Measurements from ENCODE around the gene CAP1.

GRCh38 chr1:40036574-40036973, 4.0 kb upstream of the CAP1 start:
- TF ChIP-seq CTCF (conservative IDR thresholded peaks at IDR 0.05; ENCODE audit: low read length), result no peak
- no peak for TF ChIP-seq EZH2phosphoT487 (IDR thresholded peaks at IDR 0.05; ENCODE audit: borderline replicate concordance)
